Natural killer cell (primary cell): ENCODE results near the gene ZNF878. TPM values are rescaled to one million over a fixed set of nuclear protein-coding genes. Genes with fewer than 3 reads are reported as not detected.

Experiments
- ATAC-seq, 3 donors: fragments of 150-1000 bp in 2 of 3; fragments of 200-7000 bp in 1 of 3; cut with Tn5 transposase; 1 replicate in 1 of 3; 2 replicates in 2 of 3; pipeline ENCODE4 v1.10.0; 2021; ENCODE audit warnings: mild to moderate bottlenecking in 2 of 3, moderate library complexity in 2 of 3
- DNase-seq, 2 donors: peaks; one replicate each; pipeline versions ENCODE4 v3.0.0 to v3.0.0-alpha.2; 2013 to 2021; ENCODE audit warnings: mixed read lengths in 1 of 2
- H3K27ac ChIP-seq: one replicate; pipeline ENCODE4 v1.5.1; 2013; ENCODE audit warnings: mild to moderate bottlenecking, low read length
- H3K27me3 ChIP-seq: one replicate; pipeline ENCODE4 v1.6.1; 2013; ENCODE audit warnings: low read length; ENCODE audit not compliant: control insufficient read depth, insufficient read depth
- H3K36me3 ChIP-seq: one replicate; pipeline ENCODE4 v1.6.1; 2013; ENCODE audit warnings: low read length; ENCODE audit not compliant: control insufficient read depth, insufficient read depth
- H3K4me1 ChIP-seq: one replicate; pipeline ENCODE4 v1.6.1; 2013; ENCODE audit warnings: low read length; ENCODE audit not compliant: control insufficient read depth, insufficient read depth
- H3K4me3 ChIP-seq: one replicate; pipeline ENCODE4 v1.5.1; 2013; ENCODE audit warnings: low read length
- H3K9me3 ChIP-seq: one replicate; pipeline ENCODE4 v1.6.1; 2013; ENCODE audit warnings: low read length; ENCODE audit not compliant: control insufficient read depth, insufficient read depth
- H3K27ac Mint-ChIP-seq, 2 donors: one replicate each; pipeline ENCODE4 v1.8.0; 2022; ENCODE audit warnings: mild to moderate bottlenecking in 2 of 2, mixed read lengths in 2 of 2, moderate library complexity in 1 of 2
- H3K27me3 Mint-ChIP-seq, 2 donors: one replicate each; pipeline ENCODE4 v1.8.0; 2022; ENCODE audit warnings: low read depth in 2 of 2, mixed read lengths in 2 of 2
- H3K36me3 Mint-ChIP-seq: one replicate; pipeline ENCODE4 v1.8.0; 2022; ENCODE audit warnings: mixed read lengths
- H3K4me1 Mint-ChIP-seq, 2 donors: one replicate each; pipeline ENCODE4 v1.8.0; 2022; ENCODE audit warnings: mixed read lengths in 2 of 2
- H3K4me3 Mint-ChIP-seq: one replicate; pipeline ENCODE4 v1.8.0; 2022; ENCODE audit warnings: mild to moderate bottlenecking, moderate library complexity, mixed read lengths
- H3K9me3 Mint-ChIP-seq, 2 donors: one replicate each; pipeline ENCODE4 v1.8.0; 2022; ENCODE audit warnings: mixed read lengths in 2 of 2
- CTCF ChIP-seq: fragments of 200-600 bp; IDR thresholded peaks from one replicate; pipeline ENCODE4 v1.8.0; 2022; ENCODE audit warnings: antibody characterized with exemption
- WGBS: methylation state at CpG from one replicate; pipeline ENCODE4 v1.1.7; 2013; ENCODE audit warnings: missing lambda C conversion rate; ENCODE audit not compliant: insufficient coverage; 5-methylcytosine and 5-hydroxymethylcytosine counted together
- intact Hi-C: fragments of 100-400 bp; cut with micrococcal nuclease; formaldehyde crosslinking; loops from one replicate; pipeline ENCODE4 v1.14.2; 2022
- total RNA-seq, 4 donors: library from RNA; stranded (reverse); fragments of 120-200 nt in 1 of 4; gene quantifications; one replicate each; pipeline versions ENCODE4 v1.2.3 to v1.2.4, GENCODE V29; 2013 to 2022

Gene ZNF878
- total RNA-seq, 3 donors from 2014 or later (not counting 1 experiment from before 2014, with no cell fraction given): 0.20 to 0.54 TPM; not detected in 1

GRCh38 chr19:12042893-12043292, 9.9 kb downstream of the ZNF878 start:
- peaks cover 25% of the 10 kb centered on the region for H3K9me3 ChIP-seq
- H3K4me3 ChIP-seq: no peak overlapping the region
- Mint-ChIP-seq H3K27ac (no peak overlapping the region), H3K4me1 (no peaks in the 10 kb centered on the region), H3K27me3 (no peaks in the 10 kb centered on the region), H3K4me3 (no peak overlapping the region), H3K36me3 (peaks cover 15% of the 10 kb centered on the region), H3K9me3 (peaks cover 4 to 13% of the 10 kb centered on the region in 2 donors)
- H3K27me3 ChIP-seq: no peaks in the 10 kb centered on the region
- DNase-seq (no peak), ATAC-seq (no peak)
- intact Hi-C loops: no loop called here
- H3K36me3 ChIP-seq: no peaks in the 10 kb centered on the region
- TF ChIP-seq CTCF: no peak
- H3K27ac ChIP-seq: no peak overlapping the region
- H3K4me1 ChIP-seq: no peaks in the 10 kb centered on the region

GRCh38 chr19:12035220-12036172, 17.3 kb downstream of the ZNF878 start, which contains the start of gene ZNF433:
TSS of gene ZNF433 (minus strand) at chr19:12035679. CDS start at chr19:12035539, 140 bp downstream.
- DNase-seq: peak; percentile 67 to 89
- H3K4me3 ChIP-seq: peak within 1 kb of the TSS; percentile 68
- H3K4me1 Mint-ChIP-seq: peaks cover 14% of the 10 kb centered on the region in 2 donors
- H3K4me3 Mint-ChIP-seq: peak within 1 kb of the TSS; percentile 95
- no peaks in the 10 kb centered on the region for H3K9me3 Mint-ChIP-seq
- ATAC-seq: peak; percentile 96 to 99 (median 97)
- WGBS: 2% methylated on average over 68 of the region's 68 CpGs
- intact Hi-C loops: no loop called here
- H3K27ac Mint-ChIP-seq: peak within 1 kb of the TSS; percentile 80 to 93
- no peaks in the 10 kb centered on the region for H3K27me3 ChIP-seq
- H3K27ac ChIP-seq: peak within 1 kb of the TSS; percentile 57
- no peaks in the 10 kb centered on the region for H3K27me3 Mint-ChIP-seq
- no peaks in the 10 kb centered on the region for H3K36me3 Mint-ChIP-seq
- H3K36me3 ChIP-seq: no peaks in the 10 kb centered on the region
- no peak for TF ChIP-seq CTCF
- no peaks in the 10 kb centered on the region for H3K9me3 ChIP-seq
- H3K4me1 ChIP-seq: peaks cover 12% of the 10 kb centered on the region

GRCh38 chr19:12034620-12035019, 18.1 kb downstream of the ZNF878 start:
- H3K36me3 ChIP-seq: no peaks in the 10 kb centered on the region
- peaks cover 12% of the 10 kb centered on the region for H3K4me1 ChIP-seq
- Mint-ChIP-seq H3K36me3 (no peaks in the 10 kb centered on the region), H3K9me3 (no peaks in the 10 kb centered on the region), H3K4me3 (peak overlapping the region; percentile 86), H3K27me3 (no peaks in the 10 kb centered on the region), H3K27ac (peak overlapping the region; percentile 19 to 93), H3K4me1 (peaks cover 14% of the 10 kb centered on the region in 2 donors)
- DNase-seq (no peak), ATAC-seq (no peak)
- H3K4me3 ChIP-seq: peak overlapping the region; percentile 68
- intact Hi-C loops: no loop called here
- WGBS: 64% methylated on average over 8 of the region's 8 CpGs
- no peaks in the 10 kb centered on the region for H3K27me3 ChIP-seq
- TF ChIP-seq CTCF: no peak
- no peak overlapping the region for H3K27ac ChIP-seq
- no peaks in the 10 kb centered on the region for H3K9me3 ChIP-seq
